Endodermal cell (in vitro differentiated cells): Measurements from ENCODE around the gene ROGDI. TPM values are rescaled to one million over a fixed set of nuclear protein-coding genes. Genes with fewer than 3 reads are reported as not detected.

ENCODE experiments used
- DNase-seq: peaks from one replicate; pipeline ENCODE4 v3.0.0-alpha.2; 2017
- H3K27ac ChIP-seq: 2 replicates; pipeline ENCODE4 v1.5.1; 2013; ENCODE audit warnings: mild to moderate bottlenecking, low read depth, low read length, moderate library complexity
- H3K27me3 ChIP-seq: 2 replicates; pipeline ENCODE4 v1.6.1; 2013; ENCODE audit warnings: mild to moderate bottlenecking, low read length, moderate library complexity; ENCODE audit not compliant: insufficient read depth, control insufficient read depth, poor library complexity, severe bottlenecking
- H3K36me3 ChIP-seq: 2 replicates; pipeline ENCODE4 v1.7.0; 2013; ENCODE audit warnings: mild to moderate bottlenecking, low read length, moderate library complexity; ENCODE audit not compliant: control insufficient read depth, insufficient read depth
- H3K4me1 ChIP-seq: one replicate; pipeline ENCODE4 v1.7.0; 2013; ENCODE audit warnings: low read length; ENCODE audit not compliant: control insufficient read depth, insufficient read depth
- H3K4me3 ChIP-seq: 2 replicates; pipeline ENCODE4 v1.5.1; 2013; ENCODE audit warnings: mild to moderate bottlenecking, low read length, moderate library complexity
- H3K9ac ChIP-seq: 2 replicates; pipeline ENCODE4 v1.6.1; 2013; ENCODE audit warnings: mild to moderate bottlenecking, low read length, moderate library complexity; ENCODE audit not compliant: poor library complexity, severe bottlenecking; ENCODE audit errors: extremely low read depth
- H3K9me3 ChIP-seq: 2 replicates; pipeline ENCODE4 v1.6.1; 2013; ENCODE audit warnings: mild to moderate bottlenecking, low read length, moderate library complexity; ENCODE audit not compliant: control insufficient read depth
- H3K27ac Mint-ChIP-seq: 2 replicates; pipeline ENCODE4 v1.8.0; 2020; ENCODE audit warnings: mixed read lengths
- H3K27me3 Mint-ChIP-seq: 2 replicates; pipeline ENCODE4 v1.8.0; 2021; ENCODE audit warnings: mild to moderate bottlenecking, mixed read lengths; ENCODE audit not compliant: insufficient read depth
- H3K36me3 Mint-ChIP-seq: 2 replicates; pipeline ENCODE4 v1.8.0; 2020; ENCODE audit warnings: low read depth, mixed read lengths
- H3K4me1 Mint-ChIP-seq: 2 replicates; pipeline ENCODE4 v1.8.0; 2020; ENCODE audit warnings: mixed read lengths
- H3K4me3 Mint-ChIP-seq: 2 replicates; pipeline ENCODE4 v1.8.0; 2020; ENCODE audit warnings: mild to moderate bottlenecking, moderate library complexity, mixed read lengths
- H3K9me3 Mint-ChIP-seq: 2 replicates; pipeline ENCODE4 v1.8.0; 2020; ENCODE audit warnings: mild to moderate bottlenecking, mixed read lengths
- CTCF ChIP-seq: fragments of 200-600 bp; sonication (generic); conservative IDR thresholded peaks from 2 replicates; pipeline ENCODE4 v1.5.0; 2021; ENCODE audit warnings: antibody characterized with exemption, mild to moderate bottlenecking
- WGBS, 2 experiments: methylation state at CpG; one replicate each; pipeline versions ENCODE4 v1.1.5 to v1.1.7; 2013; ENCODE audit warnings: missing lambda C conversion rate in 2 of 2, mixed read lengths in 1 of 2; ENCODE audit not compliant: insufficient coverage in 1 of 2, insufficient read length in 1 of 2; 5-methylcytosine and 5-hydroxymethylcytosine counted together
- total RNA-seq, 2 donors: library from RNA; stranded (reverse); fragmentation: NEBNext Ultra II Directional in 1 of 2; extraction: Animal tissue kit (Norgen Biotek cat#: 25700) in 1 of 2; gene quantifications; 2 replicates in 1 of 2; 3 replicates in 1 of 2; pipeline ENCODE4 v1.2.1, GENCODE V29; 2021

The ROGDI gene
- total RNA-seq, 2 donors from 2014 or later = 46.2 to 49.0 TPM

GRCh38 chr16:4805231-4805630, 2.8 kb upstream of the ROGDI start:
- no peak for TF ChIP-seq CTCF
- H3K27ac ChIP-seq = no peak overlapping the region
- no peak for DNase-seq
- H3K36me3 ChIP-seq = peaks cover 43% of the 10 kb centered on the region
- no peaks in the 10 kb centered on the region for H3K27me3 ChIP-seq
- no peak overlapping the region for H3K4me3 ChIP-seq
- Mint-ChIP-seq H3K4me1 (peaks cover 9% of the 10 kb centered on the region), H3K27me3 (no peaks in the 10 kb centered on the region), H3K4me3 (no peak overlapping the region), H3K9me3 (no peaks in the 10 kb centered on the region), H3K36me3 (peaks cover 34% of the 10 kb centered on the region), H3K27ac (peak overlapping the region; percentile 44)
- H3K4me1 ChIP-seq = peaks cover 9% of the 10 kb centered on the region
- no peaks in the 10 kb centered on the region for H3K9me3 ChIP-seq
- WGBS, 2 experiments = 93 to 95% methylated on average over 8 to 11 of the region's 11 CpGs
- H3K9ac ChIP-seq = no peak overlapping the region

GRCh38 chr16:4803898-4804762, 1.7 kb upstream of the ROGDI start:
- Mint-ChIP-seq H3K27ac (peak overlapping the region; percentile 13), H3K9me3 (no peaks in the 10 kb centered on the region), H3K36me3 (peaks cover 34% of the 10 kb centered on the region), H3K4me3 (peak overlapping the region; percentile 68), H3K27me3 (no peaks in the 10 kb centered on the region), H3K4me1 (peaks cover 9% of the 10 kb centered on the region)
- H3K27me3 ChIP-seq = no peaks in the 10 kb centered on the region
- DNase-seq = no peak
- no peak overlapping the region for H3K27ac ChIP-seq
- no peak overlapping the region for H3K4me3 ChIP-seq
- H3K9me3 ChIP-seq = no peaks in the 10 kb centered on the region
- H3K9ac ChIP-seq = no peak overlapping the region
- peaks cover 9% of the 10 kb centered on the region for H3K4me1 ChIP-seq
- no peak for TF ChIP-seq CTCF
- H3K36me3 ChIP-seq = peaks cover 35% of the 10 kb centered on the region
- 90 to 91% methylated on average over 22 to 26 of the region's 26 CpGs for WGBS, 2 experiments

GRCh38 chr16:4803401-4803844, 990 bp upstream of the ROGDI start:
- Histone ChIP-seq H3K36me3 (peaks cover 29% of the 10 kb centered on the region), H3K27me3 (no peaks in the 10 kb centered on the region), H3K27ac (no peak overlapping the region), H3K4me1 (peaks cover 9% of the 10 kb centered on the region), H3K9ac (peak overlapping the region; percentile 32), H3K4me3 (peak overlapping the region; percentile 90), H3K9me3 (no peaks in the 10 kb centered on the region)
- peaks cover 9% of the 10 kb centered on the region for H3K4me1 Mint-ChIP-seq
- TF ChIP-seq CTCF = no peak
- no peak for DNase-seq
- H3K27ac Mint-ChIP-seq = no peak overlapping the region
- H3K9me3 Mint-ChIP-seq = no peaks in the 10 kb centered on the region
- H3K27me3 Mint-ChIP-seq = no peaks in the 10 kb centered on the region
- WGBS, 2 experiments = 55 to 71% methylated on average over 4 to 8 of the region's 8 CpGs
- peaks cover 36% of the 10 kb centered on the region for H3K36me3 Mint-ChIP-seq
- H3K4me3 Mint-ChIP-seq = peak overlapping the region; percentile 68
